ENCODE results near the gene WASF1.

DNA sequence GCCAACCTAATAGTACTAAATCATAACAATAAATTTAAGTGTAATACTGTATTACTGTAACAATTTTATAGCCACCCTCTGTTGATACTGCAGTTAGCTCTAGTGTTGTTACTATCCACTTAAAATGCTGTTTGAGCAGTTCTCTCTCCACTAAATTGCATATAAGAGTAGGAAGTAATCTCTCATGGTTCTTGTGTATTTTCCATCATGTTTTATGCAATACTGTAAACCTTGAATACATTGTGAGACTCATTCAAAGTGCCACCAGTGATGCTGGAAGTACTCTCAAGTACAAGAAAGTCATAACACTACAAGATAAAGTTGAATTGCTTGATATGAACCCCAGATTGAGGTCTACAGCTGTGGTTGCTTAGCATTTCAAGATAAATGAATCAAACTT is 65.5 kb downstream of the WASF1 start:
- no peak for TF ChIP-seq POLR2A (IDR thresholded peaks at IDR 0.05)
- TF ChIP-seq, protein P1, sequence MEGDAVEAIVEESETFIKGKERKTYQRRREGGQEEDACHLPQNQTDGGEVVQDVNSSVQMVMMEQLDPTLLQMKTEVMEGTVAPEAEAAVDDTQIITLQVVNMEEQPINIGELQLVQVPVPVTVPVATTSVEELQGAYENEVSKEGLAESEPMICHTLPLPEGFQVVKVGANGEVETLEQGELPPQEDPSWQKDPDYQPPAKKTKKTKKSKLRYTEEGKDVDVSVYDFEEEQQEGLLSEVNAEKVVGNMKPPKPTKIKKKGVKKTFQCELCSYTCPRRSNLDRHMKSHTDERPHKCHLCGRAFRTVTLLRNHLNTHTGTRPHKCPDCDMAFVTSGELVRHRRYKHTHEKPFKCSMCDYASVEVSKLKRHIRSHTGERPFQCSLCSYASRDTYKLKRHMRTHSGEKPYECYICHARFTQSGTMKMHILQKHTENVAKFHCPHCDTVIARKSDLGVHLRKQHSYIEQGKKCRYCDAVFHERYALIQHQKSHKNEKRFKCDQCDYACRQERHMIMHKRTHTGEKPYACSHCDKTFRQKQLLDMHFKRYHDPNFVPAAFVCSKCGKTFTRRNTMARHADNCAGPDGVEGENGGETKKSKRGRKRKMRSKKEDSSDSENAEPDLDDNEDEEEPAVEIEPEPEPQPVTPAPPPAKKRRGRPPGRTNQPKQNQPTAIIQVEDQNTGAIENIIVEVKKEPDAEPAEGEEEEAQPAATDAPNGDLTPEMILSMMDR (IDR thresholded peaks at IDR 0.05) = no peak

Measured in thyroid gland (tissue), 4 donors.